Left kidney (tissue), 2 donors: ENCODE data around the gene PLEK. TPM values are rescaled to one million over a fixed set of nuclear protein-coding genes. Genes with fewer than 3 reads are reported as not detected.
"Not testable (repeated sequence)": the region's sequence is repeated elsewhere in the genome, so short reads cannot be mapped to it uniquely, and the experiment has no call there.

Source experiments
- DNase-seq: peaks from one replicate; pipeline ENCODE4 v3.0.0-alpha.2; 2013
- polyA plus RNA-seq: library from polyadenylated mRNA; unstranded; fragments of 120-200 nt; gene quantifications from one replicate; pipeline ENCODE4 v1.2.1, GENCODE V29; 2013; ENCODE audit not compliant: insufficient read length

Gene PLEK
- polyA plus RNA-seq, 1 donor, result 4.7 TPM

DNA sequence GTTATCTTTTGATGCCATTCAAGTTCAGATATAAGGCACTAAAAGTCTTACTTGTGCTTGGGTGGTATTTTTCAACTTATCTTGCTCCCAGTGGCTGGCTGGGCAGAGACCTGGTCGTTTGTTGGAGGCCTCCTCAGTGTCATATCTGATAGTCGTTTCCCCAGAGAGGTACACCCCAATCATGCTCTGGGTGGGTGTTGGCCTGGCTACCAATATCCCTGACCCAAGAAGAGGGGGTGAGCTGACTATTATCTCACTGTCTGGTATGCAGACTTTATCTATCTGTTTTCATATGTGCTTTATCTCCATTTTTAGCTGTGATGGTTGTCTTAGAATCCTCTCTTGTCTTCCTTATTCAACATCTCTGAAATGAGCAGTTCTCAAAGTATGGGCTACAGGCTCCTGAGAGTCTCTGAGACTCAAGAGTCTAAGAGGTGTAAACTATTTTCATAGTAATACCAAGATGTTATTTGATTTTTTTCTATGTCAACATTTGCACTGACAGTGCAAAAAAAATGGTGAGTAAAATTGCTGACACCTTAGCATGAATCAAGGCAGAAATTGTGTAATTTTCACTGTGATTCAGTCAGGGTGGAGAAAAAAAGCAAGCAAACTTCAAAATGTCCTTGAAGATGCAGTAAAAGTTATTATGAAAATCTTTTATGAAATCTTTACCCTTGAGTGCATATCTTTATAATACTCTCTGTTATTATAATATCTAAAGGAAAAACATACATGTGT, 12.3 kb upstream of the PLEK start:
- no peak for DNase-seq

DNA sequence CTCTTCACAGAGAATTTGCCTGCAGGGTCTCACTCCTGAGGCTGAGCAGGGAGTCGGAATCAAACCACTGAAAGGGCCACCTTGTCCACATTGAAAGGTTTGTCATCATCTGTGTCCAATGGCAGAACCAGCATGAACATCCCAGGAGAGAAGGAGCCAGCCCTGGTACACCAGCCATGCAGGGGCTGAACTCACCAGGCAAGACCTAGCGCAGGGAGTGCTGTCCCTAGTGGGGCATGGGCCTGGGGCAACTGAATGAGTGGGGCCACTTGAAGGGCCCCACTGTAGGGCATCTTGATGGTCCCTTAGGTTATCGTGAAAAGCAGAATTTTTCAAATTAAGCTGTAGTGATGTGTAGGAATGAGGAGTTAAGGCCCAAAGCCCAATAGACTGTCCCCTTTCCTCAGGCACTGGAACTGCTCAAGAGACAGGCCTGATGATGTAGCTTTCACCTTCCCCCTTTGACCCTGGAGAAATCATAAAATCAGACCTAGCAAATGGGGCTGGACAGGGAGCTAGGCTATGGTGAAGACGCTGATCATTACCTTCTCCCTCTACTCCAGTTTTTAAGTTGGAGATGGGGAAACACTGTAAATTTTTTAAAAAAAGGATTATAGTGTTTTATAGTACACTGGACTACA, 8.4 kb upstream of the PLEK start:
- no peak for DNase-seq

DNA sequence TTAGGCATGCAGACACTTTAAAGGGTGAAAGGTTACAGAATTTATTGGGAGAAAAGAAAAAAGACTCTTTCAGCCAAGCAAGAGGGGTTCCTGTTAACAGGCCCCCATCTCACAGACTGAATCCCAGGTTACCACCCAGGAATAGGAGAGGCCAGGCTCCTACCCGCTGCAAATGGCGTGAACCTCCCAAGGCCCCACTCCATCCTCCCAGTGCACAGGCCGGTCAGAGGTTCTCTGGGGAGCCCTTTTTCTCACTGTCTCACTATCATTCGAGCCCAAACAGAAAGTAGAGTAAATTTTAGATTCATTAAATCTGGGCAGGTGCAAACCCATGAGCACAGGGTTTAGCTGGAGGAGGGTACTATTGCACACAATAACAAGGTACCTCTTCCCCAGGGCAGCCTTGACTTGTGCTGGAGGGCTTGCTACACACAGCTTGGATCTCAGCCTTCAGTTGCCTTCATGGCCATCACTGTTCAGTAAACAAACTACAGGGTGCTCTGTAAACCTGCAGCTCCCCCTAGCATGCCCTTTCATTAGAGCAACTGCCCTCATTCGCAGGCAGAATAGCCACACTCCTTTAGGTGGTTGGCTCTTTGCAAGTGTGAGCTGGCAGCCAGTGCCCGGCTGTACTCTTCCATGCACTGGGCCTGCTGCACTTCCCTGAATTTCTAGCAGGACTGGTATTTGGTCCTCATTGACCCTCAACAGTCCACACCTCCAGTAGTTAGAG, 7.3 kb upstream of the PLEK start:
- DNase-seq, result no peak

DNA sequence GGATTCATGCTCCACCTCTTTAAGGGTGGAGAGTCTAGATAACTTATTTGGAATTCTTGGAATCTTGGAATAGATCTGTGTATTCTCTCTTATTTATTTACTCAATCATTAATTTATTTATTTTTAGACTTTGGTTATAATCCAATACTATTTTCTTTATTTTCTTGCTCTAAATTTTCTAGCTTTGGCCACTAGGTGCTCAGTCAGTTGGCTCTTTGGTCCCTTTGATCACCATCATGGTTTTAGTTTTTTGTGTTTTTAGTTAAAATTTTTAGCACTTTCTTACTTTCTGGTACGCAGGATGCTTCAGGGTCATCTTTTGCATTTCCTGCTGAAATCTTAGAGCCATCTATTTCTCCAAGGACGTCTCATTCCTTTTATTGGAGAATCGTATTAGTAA, 5.2 kb upstream of the PLEK start:
- DNase-seq, result no peak

DNA sequence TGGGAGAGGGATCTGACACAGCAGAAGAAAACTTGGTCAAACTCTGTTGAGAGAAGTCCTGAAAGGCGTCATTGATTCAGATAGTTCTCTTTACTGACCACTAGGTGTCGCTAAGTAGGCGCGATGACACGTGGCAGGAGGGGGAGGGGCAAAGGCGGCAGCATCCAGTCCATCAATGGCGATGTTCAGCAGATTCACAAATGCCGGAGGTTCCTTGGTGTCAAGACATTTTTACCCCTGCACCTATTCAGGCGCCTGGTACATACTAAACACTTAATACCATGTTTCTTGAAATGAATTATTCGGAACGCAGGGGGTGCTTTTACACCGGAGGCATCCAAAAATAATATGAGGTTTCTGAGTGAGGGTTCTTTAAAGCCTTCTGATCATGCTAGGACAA, 3.0 kb upstream of the PLEK start:
- DNase-seq, result peak; percentile 22

DNA sequence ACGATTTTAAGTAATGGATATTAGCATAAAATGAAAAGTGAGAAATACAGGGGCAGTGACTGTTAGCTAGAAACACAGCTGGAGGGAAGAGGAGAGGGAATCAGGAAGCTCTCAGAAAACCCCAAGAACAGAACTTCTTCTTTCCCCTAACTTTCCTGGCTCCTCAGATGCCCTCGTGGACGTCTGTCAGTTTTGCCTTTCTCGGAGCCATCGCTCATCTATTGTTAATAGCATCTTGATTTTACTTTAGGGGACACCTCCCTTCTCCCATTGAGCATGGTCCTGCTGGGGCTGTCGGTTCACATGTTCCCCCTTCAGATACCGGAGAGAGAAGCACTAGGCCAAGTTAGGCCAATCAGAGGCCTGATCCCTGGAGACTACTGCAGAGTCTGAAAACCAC, 2.3 kb upstream of the PLEK start:
- no peak for DNase-seq

DNA sequence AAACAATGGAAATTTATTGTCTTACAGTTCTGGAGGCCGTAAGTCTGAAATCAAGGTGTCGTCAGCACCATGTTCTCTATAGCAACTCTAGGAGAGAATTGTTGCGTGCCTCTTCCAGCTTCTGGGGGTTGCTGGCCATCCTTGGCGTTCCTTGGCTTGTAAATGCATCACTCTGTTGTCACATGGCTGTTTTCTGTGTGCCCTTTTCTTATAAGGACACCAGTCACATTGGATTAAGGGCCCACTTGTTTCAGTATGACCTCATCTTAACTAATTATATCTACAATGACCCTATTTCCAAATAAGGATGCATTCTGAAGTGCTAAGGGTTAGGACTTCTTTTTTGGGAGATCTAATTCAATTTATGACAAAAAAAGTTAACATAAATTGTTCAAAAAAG, 1.4 kb upstream of the PLEK start:
- DNase-seq, result no peak

DNA sequence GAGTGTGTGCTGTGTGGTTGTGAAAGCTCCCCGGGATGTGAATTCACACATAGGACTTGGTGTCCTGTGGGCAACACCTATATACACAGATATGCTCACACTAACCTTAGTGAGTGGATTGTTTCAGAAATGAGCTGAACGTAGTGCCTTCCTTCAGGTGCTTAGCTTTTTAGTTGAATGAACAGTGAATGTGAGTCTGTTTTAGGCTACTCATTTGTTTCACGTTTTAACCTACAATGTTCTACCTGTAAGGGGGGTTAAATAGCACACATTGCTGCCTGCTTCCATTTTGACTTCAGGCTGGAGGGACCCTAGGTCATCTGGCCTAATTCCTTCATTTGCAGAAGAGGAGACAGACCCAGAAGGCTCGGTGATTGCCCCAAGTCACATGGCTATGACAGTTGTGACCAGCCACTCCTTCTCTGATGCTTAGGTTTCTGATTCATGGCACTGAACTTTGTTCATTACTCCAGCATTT, 1.0 kb downstream of the PLEK start:
- DNase-seq, result no peak

DNA sequence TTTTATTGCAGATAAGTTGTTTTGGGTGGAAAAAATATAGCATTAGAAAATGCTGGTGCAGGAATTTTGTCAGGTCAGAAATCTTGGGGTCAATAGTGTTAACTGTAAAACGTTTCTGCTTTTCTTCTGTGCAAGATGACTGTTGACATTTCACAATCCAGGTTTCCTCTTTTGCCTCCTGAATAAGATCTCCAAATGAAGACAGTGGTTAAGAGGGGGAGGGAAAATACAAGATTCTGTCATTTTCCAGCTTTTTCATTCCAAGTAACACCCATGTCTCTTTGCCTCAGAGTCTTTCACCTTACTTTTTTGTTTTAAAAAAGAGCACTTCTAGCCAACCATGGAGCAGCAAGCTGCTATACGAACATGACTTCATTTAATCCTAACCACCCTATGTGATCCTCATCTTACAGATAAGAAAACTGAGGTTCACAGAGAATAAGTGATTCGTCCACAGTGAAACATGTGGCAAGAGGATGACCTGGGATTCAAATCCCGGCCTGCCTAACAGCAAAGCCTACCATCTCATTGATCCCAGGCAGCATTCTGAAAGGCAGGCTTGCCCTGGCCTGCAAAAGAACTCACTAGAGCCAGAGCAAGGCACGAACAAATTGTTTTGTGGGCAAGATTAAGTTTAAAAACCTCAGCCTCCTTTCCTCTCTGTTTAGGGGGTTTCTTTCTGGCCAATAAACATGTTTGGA, 3.0 kb downstream of the PLEK start:
- DNase-seq, result no peak

DNA sequence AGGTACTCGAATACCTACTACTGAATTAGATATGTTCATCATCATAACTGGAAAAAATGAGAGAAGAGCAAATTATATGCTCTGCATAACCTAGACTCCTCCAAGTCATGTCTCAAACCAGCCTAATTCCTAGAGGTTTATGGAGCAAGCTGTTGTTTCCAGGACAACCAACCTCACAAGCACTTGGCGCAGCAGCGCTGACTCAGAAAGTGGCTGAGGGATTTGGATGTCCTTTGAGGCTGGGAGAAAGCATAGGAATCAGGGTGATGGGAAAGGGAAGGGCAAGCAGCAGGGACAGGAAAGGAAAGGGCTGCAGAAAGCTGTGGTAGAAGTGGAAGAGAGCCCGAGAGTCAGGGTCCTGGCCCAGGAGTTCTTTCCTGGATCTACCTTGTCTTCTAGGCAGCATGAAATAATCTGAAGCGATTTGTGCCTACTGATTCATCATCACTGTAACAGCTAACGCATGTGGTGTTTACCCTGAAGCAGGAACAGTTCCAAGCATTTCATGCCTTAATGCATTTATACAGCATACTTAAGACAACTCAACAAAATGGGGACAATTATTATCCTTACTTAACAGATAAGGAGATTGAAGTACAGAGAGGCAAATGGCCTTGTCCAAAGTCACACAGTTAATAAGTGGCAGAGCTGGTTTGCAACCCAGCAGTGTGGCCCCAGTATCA, 3.7 kb downstream of the PLEK start:
- peak; percentile 43 for DNase-seq

DNA sequence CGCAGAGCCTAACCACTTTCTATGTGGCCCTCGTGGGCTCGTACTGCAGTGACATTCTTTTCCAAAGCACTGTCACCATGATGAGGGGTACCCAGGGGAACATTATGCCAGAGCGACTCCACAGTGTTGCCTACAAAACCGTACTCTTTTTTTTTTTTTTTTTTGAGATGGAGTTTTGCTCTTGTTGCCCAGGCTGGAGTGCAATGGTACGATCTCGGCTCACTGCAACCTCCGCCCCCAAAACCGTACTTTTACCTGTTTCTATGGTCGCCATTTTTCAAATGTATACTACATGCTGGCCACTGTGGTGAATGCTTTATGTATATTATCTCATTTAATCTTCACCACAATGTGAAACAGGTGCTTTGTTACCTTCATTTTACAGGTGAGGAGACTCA, 4.3 kb downstream of the PLEK start:
- no peak for DNase-seq

DNA sequence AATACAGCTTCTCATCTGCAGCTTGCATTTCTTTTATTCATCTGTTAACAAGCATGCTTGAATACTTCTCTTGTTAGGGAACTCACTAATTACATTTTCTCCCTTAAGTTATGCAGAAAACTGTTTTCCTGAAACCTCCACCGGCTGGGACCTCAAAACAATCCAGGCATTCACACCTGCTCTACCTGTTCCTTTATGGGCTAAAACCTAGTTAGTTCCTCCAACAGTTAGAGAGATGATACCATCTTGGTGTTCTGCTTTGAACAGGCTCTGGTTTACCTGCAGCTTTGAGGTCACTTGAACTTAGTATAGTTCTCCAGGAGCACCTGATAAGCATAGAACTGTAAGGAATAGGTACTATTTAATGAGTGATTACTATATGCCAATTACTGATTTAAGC, 6.1 kb downstream of the PLEK start:
- no peak for DNase-seq

DNA sequence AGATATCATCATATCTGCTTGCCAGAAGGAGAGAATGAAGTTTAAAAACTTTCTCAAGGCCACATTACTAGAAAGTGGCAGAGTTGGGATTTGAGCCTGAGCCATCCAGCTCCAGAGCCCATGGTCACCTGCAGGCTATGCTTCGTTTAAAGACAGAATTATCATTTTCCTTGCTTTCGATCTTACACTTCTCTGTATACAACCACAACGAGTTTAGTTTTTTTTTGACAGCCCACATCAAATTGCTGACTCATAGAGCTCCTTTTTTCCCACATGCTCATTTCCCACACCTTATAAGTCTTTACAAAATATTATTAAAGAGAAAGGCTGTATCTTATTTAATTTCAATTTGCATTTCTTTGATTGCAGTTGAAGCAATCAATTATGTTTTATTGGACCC, 6.5 kb downstream of the PLEK start:
- DNase-seq, result no peak

DNA sequence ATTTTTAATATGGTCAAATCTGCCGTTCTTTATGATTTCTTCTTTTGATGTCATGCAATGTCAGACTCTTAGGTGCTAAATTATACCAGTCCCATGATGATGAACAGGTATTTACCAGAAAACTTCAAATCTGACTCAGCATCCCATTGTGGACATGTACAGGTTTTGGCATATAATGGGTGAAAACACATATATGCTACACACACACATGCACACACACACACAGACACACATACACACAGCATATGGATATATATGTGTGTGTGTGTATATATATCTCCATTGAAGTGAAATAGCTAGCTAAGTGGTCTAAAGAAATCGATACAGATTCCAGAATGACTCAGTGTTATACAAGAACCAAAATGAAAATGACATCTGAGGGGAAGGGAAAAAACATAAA, 7.4 kb downstream of the PLEK start:
- no peak for DNase-seq

DNA sequence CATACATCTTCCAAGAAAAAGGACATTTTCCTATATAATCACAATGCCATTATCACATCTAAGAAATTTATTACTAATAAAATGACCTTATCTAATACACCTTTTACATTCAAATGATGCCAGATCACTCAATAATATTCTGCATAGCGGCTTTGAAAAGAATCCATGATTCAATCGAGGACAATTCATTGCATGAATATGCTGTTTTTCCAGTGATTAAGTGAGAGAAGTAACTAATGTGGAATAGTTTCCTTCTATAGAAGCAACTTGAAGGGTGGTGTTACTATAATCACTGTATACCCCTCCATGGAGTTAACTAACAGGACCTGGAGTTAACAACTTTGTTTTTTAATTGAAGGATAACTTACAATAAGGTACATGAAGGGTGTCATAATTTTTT, 9.1 kb downstream of the PLEK start:
- DNase-seq, result no peak

DNA sequence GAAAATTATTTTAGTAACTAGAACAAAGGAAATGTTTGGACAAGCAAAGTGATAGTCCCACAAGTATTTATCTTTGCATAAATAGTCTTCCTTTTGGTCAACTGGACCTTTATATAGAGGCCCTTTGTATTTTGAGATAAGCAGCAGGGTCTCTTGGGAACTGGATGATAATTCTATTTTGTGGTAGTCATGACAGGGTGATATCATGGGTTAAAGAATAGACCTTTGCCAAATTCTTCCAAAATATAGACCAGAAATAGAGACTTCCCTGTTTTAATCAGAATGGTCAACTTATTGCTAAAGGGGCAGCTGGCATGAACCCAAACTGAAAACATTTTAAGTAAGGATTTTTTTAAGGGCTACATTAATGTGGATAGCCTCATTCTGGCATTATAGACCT, 10.5 kb downstream of the PLEK start:
- no peak for DNase-seq

DNA sequence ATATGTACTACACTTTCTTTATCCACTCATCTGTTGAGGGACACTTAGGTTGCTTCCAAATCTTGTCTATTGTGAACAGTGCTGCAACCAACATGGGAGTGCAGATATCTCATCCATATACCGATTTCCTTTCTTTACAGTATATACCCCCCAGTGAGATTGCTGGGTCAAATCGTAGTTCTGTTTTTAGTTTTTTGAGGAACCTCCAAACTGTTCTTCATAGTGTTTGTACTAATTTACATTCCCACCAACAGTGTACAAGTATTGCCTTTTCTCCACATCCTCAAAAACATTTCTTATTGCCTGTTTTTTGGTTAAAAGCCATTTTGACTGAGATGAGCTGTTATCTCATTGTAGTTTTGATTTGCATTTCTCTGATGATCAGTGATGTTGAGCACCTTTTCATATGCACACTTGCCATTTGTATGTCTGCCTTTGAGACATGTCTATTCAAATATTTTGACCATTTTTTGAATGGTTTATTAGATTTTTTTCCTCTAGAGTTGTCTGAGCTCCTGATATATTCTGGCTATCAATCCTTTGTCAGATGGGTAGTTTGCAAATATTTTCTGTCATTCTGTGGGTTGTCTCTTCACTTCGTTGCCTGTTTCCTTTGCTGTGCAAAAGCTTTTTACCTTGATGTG, 12.2 kb downstream of the PLEK start:
- no peak for DNase-seq

DNA sequence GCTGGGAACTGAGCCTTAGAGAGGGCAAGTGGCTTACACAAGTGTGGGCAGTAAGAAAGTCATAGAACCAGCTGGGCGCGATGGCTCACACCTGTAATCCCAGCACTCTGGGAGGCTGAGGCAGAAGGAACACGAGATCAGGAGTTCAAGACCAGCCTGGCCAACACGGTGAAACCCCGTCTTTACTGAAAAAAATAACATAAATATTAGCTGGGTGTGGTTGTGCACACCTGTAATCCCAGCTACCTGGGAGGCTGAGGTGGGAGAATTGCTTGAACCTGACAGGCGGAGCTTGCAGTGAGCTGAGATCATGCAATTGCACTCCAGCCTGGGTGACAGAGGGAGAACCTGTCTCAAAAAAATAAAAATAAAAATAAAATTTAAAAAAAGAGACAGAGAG, 13.7 kb downstream of the PLEK start:
- not testable (repeated sequence) for DNase-seq

DNA sequence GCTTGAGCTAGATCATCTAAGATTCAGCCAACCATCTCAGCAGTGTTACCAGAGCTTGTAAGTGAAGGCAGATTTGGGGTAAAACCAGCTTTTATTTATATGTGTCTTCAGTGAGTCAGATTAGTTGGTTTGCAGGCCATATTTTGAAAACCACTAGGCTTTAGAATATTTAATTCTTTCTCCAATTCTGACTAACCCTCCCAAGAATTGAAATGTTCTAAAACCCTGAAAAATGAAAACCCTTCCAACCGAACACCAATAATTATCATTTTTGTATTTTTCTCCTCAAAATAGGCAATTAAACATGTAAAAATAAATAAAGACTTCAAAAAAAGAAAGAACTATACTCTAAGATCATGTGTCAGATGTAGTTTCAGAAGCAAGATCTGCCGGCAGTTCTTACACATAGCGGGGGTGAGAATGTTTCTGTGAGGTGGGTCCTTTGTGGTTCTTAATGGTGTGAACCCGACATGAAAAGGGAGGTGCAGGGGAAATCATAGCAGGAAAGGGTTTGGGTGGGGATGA, 14.2 kb downstream of the PLEK start:
- DNase-seq, result no peak

DNA sequence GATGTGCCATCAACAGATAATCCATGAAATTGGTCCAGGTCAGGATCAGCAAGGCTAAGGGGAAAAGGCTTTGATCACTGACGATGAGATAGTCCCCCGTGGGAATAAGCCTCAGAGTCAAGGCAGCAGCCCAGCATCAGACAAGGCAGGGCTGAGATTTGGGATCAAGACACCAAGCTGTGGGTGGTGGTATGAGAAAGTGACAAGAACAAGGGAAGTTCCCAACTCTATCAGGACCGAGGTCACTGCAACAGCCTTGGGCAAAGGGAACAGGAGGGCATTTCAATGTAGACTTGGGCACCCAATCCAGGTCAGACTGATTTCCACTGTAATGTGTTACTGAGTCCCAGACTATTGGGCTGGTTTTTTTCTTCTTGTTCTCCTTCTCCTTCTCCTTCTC, 18.7 kb downstream of the PLEK start:
- no peak for DNase-seq

DNA sequence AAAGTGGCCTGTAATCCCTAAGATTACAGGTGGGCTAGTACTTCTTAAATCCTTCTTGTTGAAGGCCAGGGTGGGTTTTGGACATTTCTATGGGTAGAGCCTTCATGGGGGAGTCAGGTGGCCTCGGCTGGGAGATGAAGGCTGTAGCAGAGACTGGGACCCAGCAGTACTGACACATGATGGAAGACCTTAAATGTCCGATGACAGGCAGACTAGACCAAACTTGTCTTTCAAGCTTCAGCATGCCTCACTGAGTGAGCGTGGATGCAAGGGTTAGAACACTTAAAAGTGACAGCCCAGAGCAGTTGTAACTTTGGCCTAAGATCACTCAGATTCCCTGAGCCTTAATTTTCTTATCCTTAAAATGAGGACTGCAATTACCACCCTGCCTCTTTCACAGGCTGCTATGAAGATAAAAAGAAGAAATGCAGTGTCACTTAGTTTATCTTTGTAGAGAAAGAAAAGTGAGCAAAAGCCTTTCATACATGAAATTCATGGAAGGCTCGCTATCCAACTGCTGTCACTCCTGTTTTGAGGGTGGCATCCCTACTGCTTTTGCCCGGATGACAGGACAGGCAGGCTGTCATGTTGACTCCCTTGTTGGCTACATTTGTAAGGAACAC, 19.5 kb downstream of the PLEK start:
- DNase-seq, result no peak
